ENCODE data around the gene GSPT1.

- TF ChIP-seq, protein P1, sequence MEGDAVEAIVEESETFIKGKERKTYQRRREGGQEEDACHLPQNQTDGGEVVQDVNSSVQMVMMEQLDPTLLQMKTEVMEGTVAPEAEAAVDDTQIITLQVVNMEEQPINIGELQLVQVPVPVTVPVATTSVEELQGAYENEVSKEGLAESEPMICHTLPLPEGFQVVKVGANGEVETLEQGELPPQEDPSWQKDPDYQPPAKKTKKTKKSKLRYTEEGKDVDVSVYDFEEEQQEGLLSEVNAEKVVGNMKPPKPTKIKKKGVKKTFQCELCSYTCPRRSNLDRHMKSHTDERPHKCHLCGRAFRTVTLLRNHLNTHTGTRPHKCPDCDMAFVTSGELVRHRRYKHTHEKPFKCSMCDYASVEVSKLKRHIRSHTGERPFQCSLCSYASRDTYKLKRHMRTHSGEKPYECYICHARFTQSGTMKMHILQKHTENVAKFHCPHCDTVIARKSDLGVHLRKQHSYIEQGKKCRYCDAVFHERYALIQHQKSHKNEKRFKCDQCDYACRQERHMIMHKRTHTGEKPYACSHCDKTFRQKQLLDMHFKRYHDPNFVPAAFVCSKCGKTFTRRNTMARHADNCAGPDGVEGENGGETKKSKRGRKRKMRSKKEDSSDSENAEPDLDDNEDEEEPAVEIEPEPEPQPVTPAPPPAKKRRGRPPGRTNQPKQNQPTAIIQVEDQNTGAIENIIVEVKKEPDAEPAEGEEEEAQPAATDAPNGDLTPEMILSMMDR (IDR thresholded peaks at IDR 0.05), result peak in 1 of 5 experiments; percentile 8
- TF ChIP-seq POLR2AphosphoS5 (IDR thresholded peaks at IDR 0.05), result no peak
- TF ChIP-seq POLR2A (IDR thresholded peaks at IDR 0.05), result no peak
- no peak for TF ChIP-seq EP300 (IDR thresholded peaks at IDR 0.05; ENCODE audit: low read depth)
These were observed 44.6 kb downstream of the GSPT1 start for GRCh38 chr16:11871193-11871592.

All from transverse colon (tissue), 4 donors.